DMS53 (cell line): Measurements from ENCODE around the gene CLPTM1L.
"Not testable (repeated sequence)": the region's sequence is repeated elsewhere in the genome, so short reads cannot be mapped to it uniquely, and the experiment has no call there.

Source experiments
- DNase-seq: peaks from one replicate; lab custom pipeline; 2025; lab: John Stamatoyannopoulos, UW

The CLPTM1L gene

DNA sequence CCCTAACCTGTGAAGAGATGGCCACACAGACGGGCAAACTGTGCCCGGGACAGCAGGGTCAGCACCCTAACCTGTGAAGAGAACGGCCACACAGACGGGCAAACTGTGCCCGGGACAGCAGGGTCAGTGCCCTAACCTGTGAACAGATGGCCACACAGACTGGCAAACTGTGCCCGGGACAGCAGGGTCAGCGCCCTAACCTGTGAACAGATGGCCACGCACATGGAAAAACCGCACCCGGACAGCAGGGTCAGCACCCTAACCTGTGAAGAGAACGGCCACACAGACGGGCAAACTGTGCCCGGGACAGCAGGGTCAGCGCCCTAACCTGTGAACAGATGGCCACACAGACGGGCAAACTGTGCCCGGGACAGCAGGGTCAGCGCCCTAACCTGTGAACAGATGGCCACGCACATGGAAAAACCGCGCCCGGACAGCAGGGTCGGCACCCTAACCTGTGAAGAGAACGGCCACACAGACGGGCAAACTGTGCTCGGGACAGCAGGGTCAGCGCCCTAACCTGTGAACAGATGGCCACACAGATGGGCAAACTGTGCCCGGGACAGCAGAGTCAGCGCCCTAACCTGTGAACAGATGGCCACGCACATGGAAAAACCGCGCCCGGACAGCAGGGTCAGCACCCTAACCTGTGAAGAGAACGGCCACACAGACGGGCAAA is 5.6 kb downstream of the CLPTM1L start:
- DNase-seq: not testable (repeated sequence)

DNA sequence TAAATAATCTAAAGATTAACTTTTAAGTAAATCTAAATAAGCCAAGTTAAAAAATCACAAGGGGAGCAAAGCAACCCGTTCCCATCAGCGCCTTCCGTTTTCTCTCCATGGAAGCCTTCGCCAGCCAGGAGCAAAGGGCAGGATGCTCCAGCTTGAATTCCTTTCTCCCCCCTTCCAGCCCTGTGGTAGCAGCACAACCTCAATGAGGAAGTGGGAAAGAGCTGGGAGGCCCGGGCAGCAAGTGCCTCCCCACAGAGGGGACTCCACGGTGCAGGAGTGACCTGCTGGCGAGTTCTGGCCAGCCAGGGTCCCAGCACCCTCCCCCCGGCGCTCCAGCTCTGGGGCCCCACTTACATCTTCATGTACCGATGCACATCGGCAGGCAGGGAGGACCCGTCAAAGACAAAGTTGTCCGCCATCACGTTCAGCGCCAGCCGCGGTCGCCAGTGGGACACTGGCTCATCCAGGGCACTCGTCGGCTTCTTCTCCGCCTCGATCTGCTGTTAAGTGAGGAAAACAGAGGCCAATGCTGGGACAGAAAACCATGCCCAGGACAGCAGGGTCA is 6.3 kb downstream of the CLPTM1L start:
- DNase-seq: no peak

DNA sequence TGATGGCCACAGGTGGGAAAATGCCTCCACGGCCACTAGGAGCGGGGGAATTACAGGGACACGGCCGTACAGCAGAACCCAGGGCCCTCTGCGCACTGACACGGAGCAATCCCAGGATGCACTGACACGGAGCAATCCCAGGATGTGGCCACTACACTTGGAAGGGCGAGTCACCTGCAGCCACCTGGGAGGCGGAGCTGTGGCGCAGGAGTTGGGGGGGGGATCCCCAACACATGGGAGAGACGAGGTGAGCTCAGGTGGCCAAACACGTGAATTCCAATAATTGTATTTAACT is 6.8 kb downstream of the CLPTM1L start:
- DNase-seq: no peak

GRCh38 chr5:1337489-1338195 is 7.3 kb downstream of the CLPTM1L start:
- no peak for DNase-seq

DNA sequence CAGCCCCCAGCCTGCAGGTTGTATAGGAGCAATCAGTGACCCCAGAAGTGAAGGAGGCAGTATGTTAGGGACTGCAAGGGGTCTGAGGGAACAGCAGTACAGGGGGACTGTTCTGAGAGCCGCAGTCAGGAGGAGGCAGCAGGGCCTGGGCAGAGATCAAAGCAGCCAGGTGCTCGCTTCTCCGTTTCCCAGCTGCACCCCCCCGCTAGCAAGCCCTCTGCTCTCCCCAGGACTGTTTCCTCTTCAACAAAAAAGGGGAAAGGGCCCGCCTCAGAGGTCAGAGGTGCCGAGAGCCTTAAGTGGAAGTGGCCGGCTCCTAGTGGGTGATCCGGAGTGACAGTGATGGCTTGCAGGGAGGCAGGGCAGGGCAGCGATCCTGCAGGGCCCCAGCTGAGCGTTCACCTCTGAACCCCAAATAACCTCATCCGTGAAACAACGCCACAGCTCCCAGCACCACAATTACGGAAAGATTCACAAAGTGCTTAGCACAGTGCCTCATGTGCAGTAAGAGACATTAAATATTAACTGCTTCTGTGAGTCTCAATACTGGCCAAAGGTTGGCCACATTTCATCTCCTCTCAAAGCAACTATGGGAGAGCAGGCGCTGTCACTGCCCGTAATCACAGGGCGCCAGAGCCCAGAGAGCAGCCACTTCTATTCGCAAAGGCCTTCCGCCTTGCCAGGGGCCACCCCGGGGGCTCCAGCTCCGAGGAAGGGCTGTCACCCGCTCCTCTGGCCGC is 8.0 kb downstream of the CLPTM1L start:
- no peak for DNase-seq

- no peak for DNase-seq
Observed at GRCh38 chr5:1336106-1336561, 8.8 kb downstream of the CLPTM1L start.

DNA sequence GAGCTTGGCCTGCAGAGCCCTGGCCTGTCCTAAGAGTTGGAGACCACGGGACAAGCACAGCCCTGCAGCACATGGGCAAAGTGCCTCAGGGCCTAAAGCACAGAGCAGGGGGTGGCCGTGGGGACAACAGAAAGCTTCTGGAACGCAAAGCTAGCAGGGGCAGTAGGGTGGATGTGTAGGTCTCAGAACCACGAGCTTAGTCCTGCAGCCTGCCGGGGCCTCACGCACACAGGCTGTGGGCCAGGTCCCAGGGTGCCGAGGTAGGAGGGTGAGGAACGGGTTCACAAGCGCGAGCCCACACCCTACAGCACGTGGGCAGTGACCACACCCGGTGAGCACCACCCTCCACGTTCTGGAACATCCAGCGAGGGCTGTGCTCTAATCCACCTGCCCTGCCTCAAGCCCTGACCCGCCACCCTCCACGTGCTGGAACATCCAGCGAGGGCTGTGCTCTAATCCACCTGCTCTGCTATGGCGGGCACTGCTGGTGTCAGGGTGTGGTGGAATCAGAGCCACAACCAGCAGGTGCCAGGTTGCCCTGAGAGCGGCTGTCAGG is 9.3 kb downstream of the CLPTM1L start:
- no peak for DNase-seq

- no peak for DNase-seq
Observed at GRCh38 chr5:1334831-1335539, 9.9 kb downstream of the CLPTM1L start.

- no peak for DNase-seq
Observed at GRCh38 chr5:1333986-1334385, 10.9 kb downstream of the CLPTM1L start.

DNA sequence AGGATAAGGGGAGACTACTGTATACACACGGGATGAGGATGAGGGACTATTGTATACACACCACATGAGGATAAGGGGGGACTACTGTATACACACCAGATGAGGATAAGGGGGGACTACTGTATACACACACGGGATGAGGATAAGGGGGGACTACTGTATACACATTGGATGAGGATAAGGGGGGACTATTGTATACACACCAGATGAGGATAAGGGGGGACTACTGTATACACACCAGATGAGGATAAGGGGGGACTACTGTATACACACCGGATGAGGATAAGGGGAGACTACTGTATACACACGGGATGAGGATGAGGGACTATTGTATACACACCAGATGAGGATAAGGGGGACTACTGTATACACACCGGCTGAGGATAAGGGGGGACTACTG is 11.6 kb downstream of the CLPTM1L start:
- DNase-seq: not testable (repeated sequence)

DNA sequence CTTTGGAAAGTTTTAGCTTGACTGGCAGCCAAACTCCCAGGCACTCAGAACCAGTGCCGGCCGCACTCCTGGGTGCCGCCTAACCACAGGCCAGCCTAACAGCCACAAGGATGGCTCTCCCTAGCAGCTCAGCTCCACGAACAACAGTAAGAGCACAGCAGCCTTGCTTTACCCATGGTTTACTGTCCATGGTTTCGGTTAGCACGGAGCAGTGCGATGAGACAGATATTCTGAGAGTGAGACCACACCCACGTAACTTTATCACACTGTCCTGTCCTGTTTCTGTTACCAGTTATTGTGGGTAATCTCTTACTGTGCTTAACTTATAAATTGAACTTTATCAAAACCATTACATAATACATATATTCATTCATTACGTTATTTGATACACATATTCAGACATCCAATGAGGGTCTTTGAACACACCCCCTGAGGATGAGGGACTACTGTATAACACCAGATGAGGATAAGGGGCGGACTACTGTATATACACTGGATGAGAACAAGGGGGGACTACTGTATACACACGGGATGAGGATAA is 12.4 kb downstream of the CLPTM1L start:
- no peak for DNase-seq

- no peak for DNase-seq
Observed at GRCh38 chr5:1331861-1332405, 13.0 kb downstream of the CLPTM1L start.

DNA sequence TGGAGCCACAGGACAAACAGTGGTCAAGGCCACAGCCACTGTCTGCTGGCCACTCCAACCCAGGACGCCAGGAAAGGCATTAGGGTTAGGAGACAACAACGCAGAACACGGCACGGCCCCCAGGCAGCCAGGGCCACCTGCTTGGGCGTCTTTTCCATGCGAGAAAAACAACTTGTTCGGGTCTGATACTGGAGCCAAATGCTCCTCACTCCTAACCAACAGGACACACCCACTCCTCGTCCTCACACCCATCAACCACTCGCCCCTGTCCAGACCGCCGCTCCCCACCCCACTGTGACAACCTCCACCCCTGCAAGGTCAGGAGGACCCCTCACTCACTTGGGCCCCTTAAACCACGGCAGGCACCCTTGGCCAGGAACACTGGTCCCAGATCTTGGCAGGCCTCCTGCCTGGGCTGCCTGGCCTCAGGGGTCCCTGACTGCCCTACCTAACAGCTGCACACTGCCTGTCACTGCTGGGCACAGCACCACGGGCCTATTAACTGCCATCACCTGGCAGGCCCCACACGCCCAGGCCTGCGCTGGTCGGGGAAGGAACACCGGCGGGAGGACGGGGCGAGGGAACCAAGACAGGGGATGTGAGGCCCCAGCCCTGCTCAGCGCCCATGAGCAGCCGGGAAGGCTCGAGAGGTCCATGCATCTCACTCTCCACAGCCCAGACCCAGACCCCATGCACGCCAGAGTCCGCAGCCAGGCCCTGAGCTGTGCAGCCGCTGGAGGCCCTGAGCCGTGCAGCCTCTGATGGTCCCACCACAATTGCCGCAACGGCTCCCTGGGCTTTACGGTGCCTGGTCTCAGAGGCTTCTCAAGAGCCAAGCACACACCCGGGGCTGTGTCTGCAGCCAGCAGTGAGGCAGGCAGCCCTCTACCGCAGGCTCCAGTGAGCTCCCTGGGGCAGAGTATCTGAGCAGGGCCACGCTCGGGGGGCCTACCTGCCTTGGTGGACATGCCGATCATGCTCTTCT is 13.8 kb downstream of the CLPTM1L start:
- no peak for DNase-seq

GRCh38 chr5:1330146-1330846 is 14.6 kb downstream of the CLPTM1L start:
- DNase-seq: no peak

DNA sequence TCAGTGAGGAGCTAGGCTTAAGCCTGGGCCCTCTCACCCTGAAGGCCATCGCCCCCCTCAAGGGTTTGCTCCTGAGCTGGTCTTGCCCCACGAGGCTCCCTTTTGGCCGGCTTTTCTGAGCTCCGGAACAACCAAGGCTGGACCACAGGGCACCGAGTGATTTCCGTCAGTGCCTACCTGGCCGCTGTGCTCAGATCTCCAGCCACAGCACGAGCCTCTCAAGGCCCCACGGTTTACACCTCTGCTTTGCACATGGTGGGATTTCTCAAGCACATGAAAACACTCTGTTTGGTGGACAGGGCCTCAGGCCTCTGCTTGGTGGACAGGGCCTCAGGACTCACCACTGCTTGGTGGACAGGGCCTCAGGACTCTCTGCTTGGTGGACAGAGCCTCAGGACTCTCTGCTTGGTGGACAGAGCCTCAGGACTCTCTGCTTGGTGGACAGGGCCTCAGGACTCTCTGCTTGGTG is 15.8 kb downstream of the CLPTM1L start:
- DNase-seq: no peak

DNA sequence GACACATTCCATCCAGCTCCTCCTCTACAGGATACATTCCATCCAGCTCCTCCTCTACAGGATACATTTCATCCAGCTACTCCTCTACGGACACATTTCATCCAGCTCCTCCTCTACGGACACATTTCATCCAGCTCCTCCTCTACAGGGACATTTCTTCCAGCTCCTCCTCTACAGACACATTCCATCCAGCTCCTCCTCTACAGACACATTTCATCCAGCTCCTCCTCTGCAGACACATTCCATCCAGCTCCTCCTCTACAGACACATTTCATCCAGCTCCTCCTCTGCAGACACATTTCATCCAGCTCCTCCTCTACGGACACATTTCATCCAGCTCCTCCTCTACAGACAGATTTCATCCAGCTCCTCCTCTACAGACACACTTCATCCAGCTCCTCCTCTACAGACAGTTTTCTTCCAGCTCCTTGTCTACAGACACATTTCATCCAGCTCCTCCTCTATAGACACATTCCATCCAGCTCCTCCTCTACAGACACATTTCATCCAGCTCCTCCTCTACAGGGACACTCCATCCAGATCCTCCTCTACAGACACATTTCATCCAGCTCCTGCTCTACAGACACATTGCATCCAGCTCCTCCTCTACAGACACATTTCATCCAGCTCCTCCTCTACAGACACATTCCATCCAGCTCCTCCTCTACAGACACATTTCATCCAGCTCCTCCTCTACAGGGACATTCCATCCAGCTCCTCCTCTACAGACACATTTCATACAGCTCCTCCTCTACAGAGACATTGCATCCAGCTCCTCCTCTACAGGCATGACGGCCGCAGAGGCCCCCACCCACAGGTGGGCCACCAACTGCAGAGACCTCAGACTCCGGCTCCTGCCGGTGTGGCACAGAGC is 16.4 kb downstream of the CLPTM1L start:
- DNase-seq: not testable (repeated sequence)

- DNase-seq: not testable (repeated sequence)
Observed at GRCh38 chr5:1326901-1327756, 17.8 kb downstream of the CLPTM1L start.
